ENCODE measurements around the gene MAGEB2.

The MAGEB2 gene

DNA sequence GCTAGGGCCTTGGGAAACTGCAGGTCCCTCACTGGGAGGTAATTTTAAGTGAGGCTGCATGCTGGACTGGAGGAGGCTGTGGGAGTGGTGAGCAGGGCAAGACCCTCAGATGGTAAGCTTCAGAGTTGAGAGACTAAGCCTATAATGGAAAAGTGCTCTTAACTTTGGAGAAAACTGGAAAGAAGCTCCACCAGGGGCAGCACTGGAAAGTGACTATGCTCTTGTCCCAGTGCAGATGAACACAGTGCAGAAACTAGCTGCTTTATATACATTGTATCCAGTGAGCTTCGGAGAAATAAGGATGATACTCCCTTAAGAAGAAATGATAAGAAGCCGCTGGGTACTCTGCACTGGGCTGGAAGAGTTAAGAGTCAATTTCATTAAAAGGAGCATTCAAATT lies 3.2 kb upstream of the MAGEB2 start:
- TF ChIP-seq, protein P1, sequence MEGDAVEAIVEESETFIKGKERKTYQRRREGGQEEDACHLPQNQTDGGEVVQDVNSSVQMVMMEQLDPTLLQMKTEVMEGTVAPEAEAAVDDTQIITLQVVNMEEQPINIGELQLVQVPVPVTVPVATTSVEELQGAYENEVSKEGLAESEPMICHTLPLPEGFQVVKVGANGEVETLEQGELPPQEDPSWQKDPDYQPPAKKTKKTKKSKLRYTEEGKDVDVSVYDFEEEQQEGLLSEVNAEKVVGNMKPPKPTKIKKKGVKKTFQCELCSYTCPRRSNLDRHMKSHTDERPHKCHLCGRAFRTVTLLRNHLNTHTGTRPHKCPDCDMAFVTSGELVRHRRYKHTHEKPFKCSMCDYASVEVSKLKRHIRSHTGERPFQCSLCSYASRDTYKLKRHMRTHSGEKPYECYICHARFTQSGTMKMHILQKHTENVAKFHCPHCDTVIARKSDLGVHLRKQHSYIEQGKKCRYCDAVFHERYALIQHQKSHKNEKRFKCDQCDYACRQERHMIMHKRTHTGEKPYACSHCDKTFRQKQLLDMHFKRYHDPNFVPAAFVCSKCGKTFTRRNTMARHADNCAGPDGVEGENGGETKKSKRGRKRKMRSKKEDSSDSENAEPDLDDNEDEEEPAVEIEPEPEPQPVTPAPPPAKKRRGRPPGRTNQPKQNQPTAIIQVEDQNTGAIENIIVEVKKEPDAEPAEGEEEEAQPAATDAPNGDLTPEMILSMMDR (IDR thresholded peaks at IDR 0.05; ENCODE audit: low read depth, low read length) = no peak
- no peak for TF ChIP-seq POLR2A (IDR thresholded peaks at IDR 0.05; ENCODE audit: extremely low read depth, insufficient read length)
- no peak for TF ChIP-seq MYC (IDR thresholded peaks at IDR 0.05; ENCODE audit: low read depth, low read length)
- TF ChIP-seq, protein P2, sequence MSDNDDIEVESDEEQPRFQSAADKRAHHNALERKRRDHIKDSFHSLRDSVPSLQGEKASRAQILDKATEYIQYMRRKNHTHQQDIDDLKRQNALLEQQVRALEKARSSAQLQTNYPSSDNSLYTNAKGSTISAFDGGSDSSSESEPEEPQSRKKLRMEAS (IDR thresholded peaks at IDR 0.05; ENCODE audit: low read depth, low read length) = no peak
- DNase-seq (ENCODE audit: low read depth) = no peak

DNA sequence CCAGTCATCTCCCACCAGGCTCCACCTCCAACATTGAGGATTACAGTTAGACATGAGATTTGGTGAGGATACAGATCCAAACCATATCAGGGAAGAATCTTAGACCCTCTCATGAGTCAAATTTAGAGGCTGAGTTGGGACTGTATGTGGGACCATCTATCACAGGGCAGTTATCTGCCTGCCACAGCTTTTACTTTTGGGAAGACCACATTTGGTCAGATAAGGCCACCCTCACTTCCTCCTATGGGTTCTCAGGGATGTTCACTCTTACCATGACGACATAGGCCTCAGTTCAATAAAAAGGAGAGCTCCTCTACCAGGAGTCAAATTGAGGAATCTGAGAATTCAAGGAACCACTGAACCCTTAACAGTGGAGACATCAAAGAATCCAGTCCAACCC lies 2.1 kb downstream of the MAGEB2 start:
- TF ChIP-seq, protein P1 (IDR thresholded peaks at IDR 0.05; ENCODE audit: low read depth, low read length) = no peak
- TF ChIP-seq MYC (IDR thresholded peaks at IDR 0.05; ENCODE audit: low read depth, low read length) = no peak
- TF ChIP-seq POLR2A (IDR thresholded peaks at IDR 0.05; ENCODE audit: extremely low read depth, insufficient read length) = no peak
- TF ChIP-seq, protein P2 (IDR thresholded peaks at IDR 0.05; ENCODE audit: low read depth, low read length) = no peak
- no peak for DNase-seq (ENCODE audit: low read depth)
- H3K4me3 ChIP-seq (ENCODE audit: low read depth, low read length) = no peak overlapping the region

More for the DNA sequence above, 3.2 kb upstream of the MAGEB2 start:
- H3K4me3 ChIP-seq (ENCODE audit: low read depth, low read length) = no peak overlapping the region

GRCh38 chrX:30219372-30219771 lies 4.0 kb downstream of the MAGEB2 start:
- TF ChIP-seq, protein P2 (IDR thresholded peaks at IDR 0.05; ENCODE audit: low read depth, low read length) = no peak
- TF ChIP-seq MYC (IDR thresholded peaks at IDR 0.05; ENCODE audit: low read depth, low read length) (no peak), POLR2A (IDR thresholded peaks at IDR 0.05; ENCODE audit: extremely low read depth, insufficient read length) (no peak)
- TF ChIP-seq, protein P1 (IDR thresholded peaks at IDR 0.05; ENCODE audit: low read depth, low read length) = no peak
- no peak for DNase-seq (ENCODE audit: low read depth)
- no peak overlapping the region for H3K4me3 ChIP-seq (ENCODE audit: low read depth, low read length)

DNA sequence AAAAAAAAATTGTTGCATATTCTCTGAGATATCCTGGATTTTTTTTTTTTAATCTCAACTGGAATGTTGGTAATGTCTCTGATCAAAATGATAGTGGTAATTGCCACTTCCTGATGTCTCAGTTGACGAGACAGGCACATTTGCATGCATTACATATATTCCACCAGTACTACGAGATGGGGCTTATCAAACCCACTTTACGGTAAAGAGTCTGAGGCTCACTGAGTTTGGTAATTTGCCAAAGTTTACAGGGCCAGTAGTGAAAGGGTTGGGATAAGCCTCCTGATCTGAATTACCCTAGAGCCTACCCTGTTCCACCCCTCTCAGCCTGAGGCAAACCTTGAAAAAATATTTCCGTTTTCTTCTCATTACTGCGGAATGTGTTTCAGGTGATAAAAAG lies 5.3 kb downstream of the MAGEB2 start:
- no peak overlapping the region for H3K4me3 ChIP-seq (ENCODE audit: low read depth, low read length)
- no peak for DNase-seq (ENCODE audit: low read depth)
- TF ChIP-seq POLR2A (IDR thresholded peaks at IDR 0.05; ENCODE audit: extremely low read depth, insufficient read length) = no peak
- TF ChIP-seq, protein P1 (IDR thresholded peaks at IDR 0.05; ENCODE audit: low read depth, low read length) = no peak
- TF ChIP-seq MYC (IDR thresholded peaks at IDR 0.05; ENCODE audit: low read depth, low read length) = no peak
- TF ChIP-seq, protein P2 (IDR thresholded peaks at IDR 0.05; ENCODE audit: low read depth, low read length) = no peak

GRCh38 chrX:30224536-30224935 lies 9.2 kb downstream of the MAGEB2 start:
- no peak for DNase-seq (ENCODE audit: low read depth)
- TF ChIP-seq POLR2A (IDR thresholded peaks at IDR 0.05; ENCODE audit: extremely low read depth, insufficient read length) (no peak), MYC (IDR thresholded peaks at IDR 0.05; ENCODE audit: low read depth, low read length) (no peak)
- TF ChIP-seq, protein P1 (IDR thresholded peaks at IDR 0.05; ENCODE audit: low read depth, low read length) = no peak
- TF ChIP-seq, protein P2 (IDR thresholded peaks at IDR 0.05; ENCODE audit: low read depth, low read length) = no peak
- H3K4me3 ChIP-seq (ENCODE audit: low read depth, low read length) = no peak overlapping the region
